GM12878 (cell line): Measurements from ENCODE around the gene IL10RA. TPM values are rescaled to one million over a fixed set of nuclear protein-coding genes. Genes with fewer than 3 reads are reported as not detected.
A peak's percentile ranks its signal among the peaks of the same experiment; 100 is the strongest.

Experiments
- ATAC-seq: fragments of 200-7000 bp; cut with Tn5 transposase; 3 replicates; pipeline ENCODE4 v1.9.1; 2020; ENCODE audit warnings: mild to moderate bottlenecking, moderate library complexity
- BruUV-seq: library from RNA; stranded (reverse); fragments of 400-500 nt; replicated peaks from 2 replicates; lab custom pipeline; 2021; lab: Mats Ljungman, UMichigan
- CTCF ChIA-PET: fragments of 300-600 bp; sonication (Branson Sonifier 250); formaldehyde crosslinking; extraction: SDS; loops from one replicate; lab custom pipeline; 2021; ENCODE audit warnings: inconsistent platforms; lab: Yijun Ruan, JAX
- POLR2A ChIA-PET: fragments of 350-600 bp; formaldehyde crosslinking; extraction: SDS; loops from one replicate; lab custom pipeline; 2021; ENCODE audit warnings: inconsistent platforms; lab: Charles Lee
- RAD21 ChIA-PET: fragments of 300-600 bp; sonication (Branson Sonifier 250); formaldehyde crosslinking; loops from one replicate; lab custom pipeline; 2023; ENCODE audit warnings: antibody characterized with exemption; ENCODE audit not compliant: unreplicated experiment; lab: Charles Lee
- SMC1A ChIA-PET: fragments of 300-600 bp; sonication (Branson Sonifier 250); formaldehyde crosslinking; loops from one replicate; lab custom pipeline; 2023; ENCODE audit not compliant: unreplicated experiment, uncharacterized antibody; lab: Charles Lee
- DNase-seq: peaks from one replicate; pipeline ENCODE4 v3.0.0-alpha.2; 2011; ENCODE audit warnings: low read depth, low spot score
- FAIRE-seq: peaks from 3 replicates; lab custom pipeline; 2011; peaks lifted over from hg19 to GRCh38; lab: Jason Lieb, UNC
- H2AFZ ChIP-seq: 2 replicates; pipeline ENCODE4 v1.6.0; 2011; ENCODE audit warnings: low read depth, low read length, control low read depth; ENCODE audit not compliant: control insufficient read depth
- H3K27ac ChIP-seq: 2 replicates; pipeline ENCODE4 v1.5.1; 2011; ENCODE audit warnings: control low read depth; ENCODE audit not compliant: control insufficient read depth, insufficient read depth
- H3K27me3 ChIP-seq, 2 experiments: replicated peaks in 1 of 2; 2 replicates each; pipeline versions ENCODE4 v1.6.0 to v1.6.1; 2011; ENCODE audit warnings: low read length in 1 of 2; ENCODE audit not compliant: control insufficient read depth in 2 of 2, insufficient read depth in 2 of 2
- H3K36me3 ChIP-seq, 2 experiments: 2 replicates each; pipeline ENCODE4 v1.5.1; 2011; ENCODE audit warnings: low read length in 1 of 2; ENCODE audit not compliant: control insufficient read depth in 2 of 2, insufficient read depth in 2 of 2
- H3K4me1 ChIP-seq: 2 replicates; pipeline ENCODE4 v1.6.1; 2011; ENCODE audit warnings: mild to moderate bottlenecking, low read length, moderate library complexity, mixed read lengths; ENCODE audit not compliant: control insufficient read depth, insufficient read depth
- H3K4me2 ChIP-seq: 2 replicates; pipeline ENCODE4 v1.6.0; 2011; ENCODE audit warnings: control low read depth; ENCODE audit not compliant: control insufficient read depth, insufficient read depth
- H3K4me3 ChIP-seq: fragments of 200-600 bp; sonication (generic); 2 replicates; pipeline ENCODE4 v1.5.1; 2016
- H3K79me2 ChIP-seq: 2 replicates; pipeline ENCODE4 v1.6.0; 2011; ENCODE audit warnings: low read length; ENCODE audit not compliant: control insufficient read depth, insufficient read depth
- H3K9ac ChIP-seq: 2 replicates; pipeline ENCODE4 v1.8.0; 2011; ENCODE audit warnings: low read length, control low read depth, mixed read lengths; ENCODE audit not compliant: control insufficient read depth, insufficient read depth
- H3K9me3 ChIP-seq: replicated peaks from 3 replicates; pipeline ENCODE4 v1.5.1; 2011; ENCODE audit warnings: mild to moderate bottlenecking, low read length; ENCODE audit not compliant: control insufficient read depth, insufficient read depth
- H4K20me1 ChIP-seq: 2 replicates; pipeline ENCODE4 v1.6.0; 2011; ENCODE audit not compliant: control insufficient read depth, insufficient read depth
- ASH2L ChIP-seq: fragments of 300-600, 200-600 bp; sonication (generic); IDR thresholded peaks from 2 replicates; pipeline ENCODE4 v1.6.1; 2017; ENCODE audit warnings: low read depth, mild to moderate bottlenecking, borderline replicate concordance
- BCL11A ChIP-seq: IDR thresholded peaks from 2 replicates; pipeline ENCODE4 v1.6.1; 2011; ENCODE audit warnings: low read depth, low read length
- CBFB ChIP-seq: IDR thresholded peaks from 2 replicates; pipeline ENCODE4 v1.6.1; 2016; ENCODE audit warnings: antibody characterized with exemption, low read depth
- EP300 ChIP-seq, 2 experiments: fragments of 150-350 bp in 1 of 2; IDR thresholded peaks; 2 replicates each; pipeline ENCODE4 v1.6.1; 2011 to 2012; ENCODE audit warnings: low read depth in 2 of 2, low read length in 2 of 2, borderline replicate concordance in 1 of 2, improper control_type of control experiment in 1 of 2, inconsistent platforms in 1 of 2; ENCODE audit not compliant: control insufficient read depth in 1 of 2
- IKZF2 ChIP-seq, 2 experiments: fragments of 450-650 bp; IDR thresholded peaks; 2 replicates each; pipeline ENCODE4 v1.6.1; 2017; ENCODE audit warnings: mild to moderate bottlenecking in 2 of 2, moderate library complexity in 2 of 2
- KAT2A ChIP-seq: conservative IDR thresholded peaks from 2 replicates; pipeline ENCODE4 v1.6.1; 2011; ENCODE audit warnings: low read depth, low read length; ENCODE audit not compliant: control insufficient read depth
- RUNX3 ChIP-seq: IDR thresholded peaks from 2 replicates; pipeline ENCODE4 v1.6.1; 2012; ENCODE audit warnings: low read length, inconsistent platforms
- STAT3 ChIP-seq: IDR thresholded peaks from 2 replicates; pipeline ENCODE4 v1.6.1; 2011; ENCODE audit warnings: low read depth, low read length, improper control_type of control experiment
- WGBS: methylation state at CpG from one replicate; pipeline ENCODE4 v1.1.6; 2016; ENCODE audit warnings: low lambda C conversion rate; ENCODE audit not compliant: insufficient replicate concordance, insufficient coverage; ENCODE audit errors: missing lambda C conversion rate; 5-methylcytosine and 5-hydroxymethylcytosine counted together
- in situ Hi-C: fragments of 300-500 bp; cut with MboI; formaldehyde crosslinking; loops from 9 replicates; pipeline ENCODE4 v1.14.3; 2018; ENCODE audit warnings: mixed read lengths
- intact Hi-C: fragments of 100-400 bp; cut with micrococcal nuclease; formaldehyde crosslinking; loops from one replicate; pipeline ENCODE4 v1.14.2; 2022; ENCODE audit not compliant: unreplicated experiment
- polyA plus RNA-seq, 11 experiments: library from polyadenylated mRNA; depleted of rRNA in 4 of 11; unstranded in 6 of 11; stranded (reverse) in 5 of 11; fragments of >200 nt; fragmentation: Nextera tagmentation in 4 of 11; fragmentation: Illumina TruSeq in 1 of 11; extraction: Ambion mirVana in 4 of 11; extraction: Trizol in 1 of 11; gene quantifications; 1 replicate in 1 of 11; 2 replicates in 10 of 11; pipeline versions ENCODE4 v1.2.1 to v1.2.3, GENCODE V29; 2011 to 2016; ENCODE audit warnings: inconsistent platforms in 2 of 11, missing spikeins in 2 of 11, low read depth in 1 of 11
- total RNA-seq, 4 experiments: library from RNA; depleted of rRNA in 3 of 4; stranded (reverse); fragments of >200 nt in 3 of 4; fragmentation: Illumina TruSeq in 1 of 4; extraction: Trizol in 1 of 4; gene quantifications; 2 replicates each; pipeline versions ENCODE4 v1.2.1 to v1.2.3, GENCODE V29; 2013 to 2021
- TF ChIP-seq, protein P1 (sequence below): fragments of 450-650 bp; IDR thresholded peaks from 2 replicates; pipeline ENCODE4 v1.6.1; 2017; ENCODE audit warnings: mild to moderate bottlenecking, low read depth, inconsistent platforms; ENCODE audit not compliant: poor library complexity, severe bottlenecking
- TF ChIP-seq, protein P2 (sequence below): fragments of 450-650 bp; IDR thresholded peaks from 2 replicates; pipeline ENCODE4 v1.6.1; 2016; ENCODE audit warnings: mild to moderate bottlenecking

Gene IL10RA
- total and polyA plus RNA-seq, 10 of the 15 experiments (the other 5 are each of a cell fraction or from before 2014, with no cell fraction given): 0.77 to 45.9 (median 9.6) TPM

DNA sequence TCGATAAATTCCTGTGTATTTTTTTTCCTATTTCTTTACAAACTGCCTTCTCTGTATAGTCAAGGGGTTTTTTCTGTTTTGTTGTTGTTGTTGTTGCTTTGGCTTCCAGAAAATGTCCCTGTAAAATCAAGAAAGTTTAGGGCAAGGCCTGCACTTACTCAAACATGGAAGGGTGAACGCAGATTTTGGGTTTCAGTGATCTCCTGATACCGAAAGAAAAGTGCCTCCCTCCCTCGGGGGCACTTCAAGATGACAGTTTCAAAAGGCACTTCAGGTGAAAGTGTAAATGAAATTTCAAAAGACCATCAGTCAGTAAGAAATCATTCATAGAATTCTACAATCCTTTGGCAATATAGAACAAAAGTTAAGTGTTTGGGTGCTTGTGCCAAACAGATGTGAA is 47.2 kb downstream of the IL10RA start:
- FAIRE-seq: peak; percentile 47
- H3K27me3 ChIP-seq: no peaks in the 10 kb centered on the region
- intact Hi-C loops (no loop called here), in situ Hi-C loops (no loop called here)
- RAD21 ChIA-PET: interaction anchor here (1.7 kb wide), 1 partner anchor 46 kb away, joined by 6 read pairs; no protein-coding TSS in a partner anchor
- no peak overlapping the region for H3K9ac ChIP-seq
- ATAC-seq: peak; percentile 97
- no peak overlapping the region for H3K4me3 ChIP-seq
- BruUV-seq: no TSS peak
- peaks cover 12% of the 10 kb centered on the region for H3K4me1 ChIP-seq
- POLR2A ChIA-PET: interaction anchor here (0.8 kb wide), 1 partner anchor 45 kb away, joined by 3 read pairs; no protein-coding TSS in a partner anchor
- H3K4me2 ChIP-seq: peak overlapping the region; percentile 22; the same call in 1 of the 2 replicates
- H3K79me2 ChIP-seq: no peaks in the 10 kb centered on the region
- H3K27ac ChIP-seq: no peak overlapping the region
- DNase-seq: no peak
- H2AFZ ChIP-seq: peak overlapping the region; percentile 15; the same call in 1 of the 2 replicates
- H3K36me3 ChIP-seq: no peaks in the 10 kb centered on the region
- TF ChIP-seq KAT2A (no peak), CBFB (no peak), BCL11A (peak; percentile 33; the same call in 1 of the 2 replicates), STAT3 (no peak), RUNX3 (peak; percentile 44; the same call in 1 of the 2 replicates), ASH2L (no peak), IKZF2 (IDR thresholded peaks at IDR 0.05) (peak; percentile 39 to 69; a peak in 3 of 4 replicates), EP300 (IDR thresholded peaks at IDR 0.05; ENCODE audit: borderline replicate concordance in 1 of 2, control insufficient read depth in 1 of 2, low read depth in 2 of 2, low read length in 2 of 2) (peak in 1 of 2 experiments; percentile 50; a peak in 1 of 4 replicates)
- TF ChIP-seq, protein P1, sequence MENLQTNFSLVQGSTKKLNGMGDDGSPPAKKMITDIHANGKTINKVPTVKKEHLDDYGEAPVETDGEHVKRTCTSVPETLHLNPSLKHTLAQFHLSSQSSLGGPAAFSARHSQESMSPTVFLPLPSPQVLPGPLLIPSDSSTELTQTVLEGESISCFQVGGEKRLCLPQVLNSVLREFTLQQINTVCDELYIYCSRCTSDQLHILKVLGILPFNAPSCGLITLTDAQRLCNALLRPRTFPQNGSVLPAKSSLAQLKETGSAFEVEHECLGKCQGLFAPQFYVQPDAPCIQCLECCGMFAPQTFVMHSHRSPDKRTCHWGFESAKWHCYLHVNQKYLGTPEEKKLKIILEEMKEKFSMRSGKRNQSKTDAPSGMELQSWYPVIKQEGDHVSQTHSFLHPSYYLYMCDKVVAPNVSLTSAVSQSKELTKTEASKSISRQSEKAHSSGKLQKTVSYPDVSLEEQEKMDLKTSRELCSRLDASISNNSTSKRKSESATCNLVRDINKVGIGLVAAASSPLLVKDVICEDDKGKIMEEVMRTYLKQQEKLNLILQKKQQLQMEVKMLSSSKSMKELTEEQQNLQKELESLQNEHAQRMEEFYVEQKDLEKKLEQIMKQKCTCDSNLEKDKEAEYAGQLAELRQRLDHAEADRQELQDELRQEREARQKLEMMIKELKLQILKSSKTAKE: peak; percentile 31
- TF ChIP-seq, protein P2, sequence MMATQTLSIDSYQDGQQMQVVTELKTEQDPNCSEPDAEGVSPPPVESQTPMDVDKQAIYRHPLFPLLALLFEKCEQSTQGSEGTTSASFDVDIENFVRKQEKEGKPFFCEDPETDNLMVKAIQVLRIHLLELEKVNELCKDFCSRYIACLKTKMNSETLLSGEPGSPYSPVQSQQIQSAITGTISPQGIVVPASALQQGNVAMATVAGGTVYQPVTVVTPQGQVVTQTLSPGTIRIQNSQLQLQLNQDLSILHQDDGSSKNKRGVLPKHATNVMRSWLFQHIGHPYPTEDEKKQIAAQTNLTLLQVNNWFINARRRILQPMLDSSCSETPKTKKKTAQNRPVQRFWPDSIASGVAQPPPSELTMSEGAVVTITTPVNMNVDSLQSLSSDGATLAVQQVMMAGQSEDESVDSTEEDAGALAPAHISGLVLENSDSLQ: 0 out of 2 replicates have a peak, but pooled peaks have one; percentile 29
- no peaks in the 10 kb centered on the region for H3K9me3 ChIP-seq
- no peaks in the 10 kb centered on the region for H4K20me1 ChIP-seq
- 2% methylated on average over 4 of the region's 4 CpGs for WGBS
- CTCF ChIA-PET: interaction anchor here (1.7 kb wide), 1 partner anchor 63 kb away, joined by 3 read pairs; no protein-coding TSS in a partner anchor
- SMC1A ChIA-PET: interaction anchor here (2.0 kb wide), 1 partner anchor 46 kb away, joined by 8 read pairs; the partner anchor contains the start of gene IL10RA
